ENCODE results near the gene TRIO. TPM values are rescaled to one million over a fixed set of nuclear protein-coding genes. Genes with fewer than 3 reads are reported as not detected.

Gene TRIO
- polyA plus RNA-seq, 1 experiment, result 176 TPM

DNA sequence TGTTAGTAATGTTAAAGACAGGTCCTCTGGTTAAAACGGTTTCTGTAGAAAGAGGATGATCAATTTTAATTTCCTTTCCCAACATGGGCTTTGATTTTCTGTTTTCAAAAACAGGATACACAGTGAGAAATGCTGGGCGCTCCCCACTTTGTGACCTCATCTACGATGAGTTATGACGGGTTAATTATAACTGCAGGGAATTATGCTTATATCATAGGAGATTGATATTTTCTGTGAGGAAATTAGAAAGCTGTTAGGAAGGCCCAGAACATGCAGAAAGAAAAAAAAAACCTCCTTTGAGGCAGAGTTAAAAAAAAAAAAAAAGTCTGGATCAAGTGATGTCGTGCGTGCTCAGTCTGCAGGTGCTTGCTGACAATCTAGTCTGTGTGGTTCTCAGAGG, 261.6 kb downstream of the TRIO start:
- TF ChIP-seq, protein P1, sequence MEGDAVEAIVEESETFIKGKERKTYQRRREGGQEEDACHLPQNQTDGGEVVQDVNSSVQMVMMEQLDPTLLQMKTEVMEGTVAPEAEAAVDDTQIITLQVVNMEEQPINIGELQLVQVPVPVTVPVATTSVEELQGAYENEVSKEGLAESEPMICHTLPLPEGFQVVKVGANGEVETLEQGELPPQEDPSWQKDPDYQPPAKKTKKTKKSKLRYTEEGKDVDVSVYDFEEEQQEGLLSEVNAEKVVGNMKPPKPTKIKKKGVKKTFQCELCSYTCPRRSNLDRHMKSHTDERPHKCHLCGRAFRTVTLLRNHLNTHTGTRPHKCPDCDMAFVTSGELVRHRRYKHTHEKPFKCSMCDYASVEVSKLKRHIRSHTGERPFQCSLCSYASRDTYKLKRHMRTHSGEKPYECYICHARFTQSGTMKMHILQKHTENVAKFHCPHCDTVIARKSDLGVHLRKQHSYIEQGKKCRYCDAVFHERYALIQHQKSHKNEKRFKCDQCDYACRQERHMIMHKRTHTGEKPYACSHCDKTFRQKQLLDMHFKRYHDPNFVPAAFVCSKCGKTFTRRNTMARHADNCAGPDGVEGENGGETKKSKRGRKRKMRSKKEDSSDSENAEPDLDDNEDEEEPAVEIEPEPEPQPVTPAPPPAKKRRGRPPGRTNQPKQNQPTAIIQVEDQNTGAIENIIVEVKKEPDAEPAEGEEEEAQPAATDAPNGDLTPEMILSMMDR (IDR thresholded peaks at IDR 0.05; ENCODE audit: insufficient read depth, low read depth, low read length), result no peak
- no peak for DNase-seq (ENCODE audit: low read depth)
- ChIA-PET CTCF (no interaction called here), POLR2A (no interaction called here)
- no peaks in the 10 kb centered on the region for H3K27me3 ChIP-seq (ENCODE audit: control insufficient read depth, insufficient read depth, low read length)
- H3K36me3 ChIP-seq (ENCODE audit: control insufficient read depth, insufficient read depth, low read length), result peaks cover 13% of the 10 kb centered on the region
- H3K4me3 ChIP-seq (ENCODE audit: low read depth, low read length), result no peak overlapping the region

DNA sequence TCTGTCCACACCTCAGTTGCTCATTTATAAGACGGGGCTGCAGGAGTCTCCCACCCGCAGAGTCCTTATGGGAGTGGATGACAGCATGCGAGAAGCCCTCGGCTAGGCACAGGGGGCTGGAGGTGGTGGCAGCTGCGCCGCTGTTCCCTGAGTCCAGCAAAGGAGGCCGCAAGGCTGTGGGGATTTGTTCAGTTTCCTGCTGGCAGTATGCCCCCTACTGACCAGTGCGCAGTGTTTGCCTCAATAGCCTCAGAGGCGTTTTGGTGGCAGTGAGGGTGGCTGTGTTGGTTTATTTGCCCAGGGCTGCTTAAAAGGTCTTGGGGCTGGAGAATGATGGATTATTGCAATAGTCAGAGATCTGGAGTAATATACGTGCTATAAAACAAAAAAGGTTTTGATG, 262.1 kb downstream of the TRIO start:
- Histone ChIP-seq H3K4me3 (ENCODE audit: low read depth, low read length) (no peak overlapping the region), H3K27me3 (ENCODE audit: control insufficient read depth, insufficient read depth, low read length) (no peaks in the 10 kb centered on the region), H3K36me3 (ENCODE audit: control insufficient read depth, insufficient read depth, low read length) (peaks cover 15% of the 10 kb centered on the region)
- no peak for DNase-seq (ENCODE audit: low read depth)
- CTCF ChIA-PET, result no interaction called here
- POLR2A ChIA-PET, result no interaction called here
- TF ChIP-seq, protein P1 (IDR thresholded peaks at IDR 0.05; ENCODE audit: insufficient read depth, low read depth, low read length), result peak; percentile 23; the same call in 1 of the 2 replicates

DNA sequence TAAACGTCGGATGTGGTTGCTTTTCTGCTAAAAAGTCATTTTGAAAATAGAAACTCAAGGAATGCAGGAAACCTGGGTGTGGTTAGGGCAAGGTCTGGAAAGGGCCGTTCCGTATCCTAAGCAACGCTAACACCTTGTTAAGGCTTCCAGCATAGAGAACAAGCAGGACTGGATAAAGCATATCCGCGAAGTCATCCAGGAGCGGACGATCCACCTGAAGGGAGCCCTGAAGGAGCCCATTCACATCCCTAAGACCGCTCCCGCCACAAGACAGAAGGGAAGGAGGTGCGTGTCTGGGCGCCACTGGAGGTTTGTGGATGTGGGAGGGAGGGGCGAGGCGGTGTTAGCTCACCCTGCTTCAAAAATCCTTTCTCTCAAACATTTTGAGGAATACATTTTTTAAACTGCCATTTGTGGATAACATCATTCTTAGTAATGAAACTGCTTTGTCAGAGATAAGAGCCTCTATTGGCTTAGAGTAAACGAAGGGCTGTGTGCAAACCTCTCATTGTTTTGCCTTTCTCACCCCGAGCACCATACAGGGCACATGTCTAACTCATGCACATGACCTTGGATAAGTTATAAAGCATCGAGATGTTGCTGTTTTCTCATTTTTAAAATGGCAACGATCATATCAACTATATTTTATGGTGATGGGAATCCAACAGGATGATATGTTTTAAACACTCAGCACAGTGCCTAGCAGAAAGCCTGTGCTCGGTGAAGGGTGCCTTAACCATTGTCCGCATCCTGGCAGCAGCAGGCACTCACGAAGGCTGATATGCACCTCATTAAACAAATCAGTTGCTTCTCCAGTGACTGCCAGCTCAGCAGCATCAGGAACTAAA, 262.8 kb downstream of the TRIO start:
- peaks cover 15% of the 10 kb centered on the region for H3K36me3 ChIP-seq (ENCODE audit: control insufficient read depth, insufficient read depth, low read length)
- ChIA-PET CTCF (no interaction called here), POLR2A (no interaction called here)
- no peak for DNase-seq (ENCODE audit: low read depth)
- H3K4me3 ChIP-seq (ENCODE audit: low read depth, low read length), result no peak overlapping the region
- TF ChIP-seq, protein P1 (IDR thresholded peaks at IDR 0.05; ENCODE audit: insufficient read depth, low read depth, low read length), result no peak
- H3K27me3 ChIP-seq (ENCODE audit: control insufficient read depth, insufficient read depth, low read length), result no peaks in the 10 kb centered on the region

DNA sequence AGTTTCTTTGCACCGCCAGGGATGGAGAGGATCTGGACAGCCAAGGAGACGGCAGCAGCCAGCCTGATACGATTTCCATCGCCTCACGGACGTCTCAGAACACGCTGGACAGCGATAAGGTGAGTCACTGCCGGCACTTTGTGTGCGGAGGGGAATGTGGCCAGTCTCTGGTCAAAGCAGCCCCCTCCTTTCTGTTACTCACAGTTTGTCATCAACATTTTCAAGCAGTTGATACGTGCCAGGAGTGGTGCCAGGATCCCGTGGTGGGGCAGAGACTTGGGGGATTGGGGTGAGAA, 263.4 kb downstream of the TRIO start:
- ChIA-PET CTCF (no interaction called here), POLR2A (no interaction called here)
- no peaks in the 10 kb centered on the region for H3K27me3 ChIP-seq (ENCODE audit: control insufficient read depth, insufficient read depth, low read length)
- peaks cover 15% of the 10 kb centered on the region for H3K36me3 ChIP-seq (ENCODE audit: control insufficient read depth, insufficient read depth, low read length)
- DNase-seq (ENCODE audit: low read depth), result peak; percentile 39
- no peak overlapping the region for H3K4me3 ChIP-seq (ENCODE audit: low read depth, low read length)
- TF ChIP-seq, protein P1 (IDR thresholded peaks at IDR 0.05; ENCODE audit: insufficient read depth, low read depth, low read length), result no peak

DNA sequence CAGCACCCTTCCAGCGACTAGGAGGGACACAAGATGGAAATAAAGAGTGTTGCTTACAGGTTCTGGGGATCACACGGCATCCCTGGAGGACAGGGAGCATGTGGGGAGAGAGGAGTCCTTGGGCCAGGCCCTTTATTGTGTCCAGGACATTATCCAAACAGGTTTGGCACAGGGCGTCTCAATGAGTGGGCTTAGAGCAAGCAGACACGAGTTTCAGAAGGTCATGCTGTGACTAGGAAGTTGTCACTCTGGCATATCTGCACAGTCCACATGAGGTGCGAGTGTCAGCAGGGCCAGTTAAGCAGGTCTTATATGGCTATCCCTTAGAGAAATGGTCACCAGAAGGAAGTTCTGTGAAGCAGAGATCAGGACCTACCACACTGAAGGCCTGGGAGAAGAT, 263.9 kb downstream of the TRIO start:
- peaks cover 14% of the 10 kb centered on the region for H3K36me3 ChIP-seq (ENCODE audit: control insufficient read depth, insufficient read depth, low read length)
- CTCF ChIA-PET, result interaction anchor here (1.1 kb wide), 1 partner anchor 13 kb away, joined by 3 read pairs; no protein-coding TSS in a partner anchor
- POLR2A ChIA-PET, result no interaction called here
- DNase-seq (ENCODE audit: low read depth), result no peak
- TF ChIP-seq, protein P1 (IDR thresholded peaks at IDR 0.05; ENCODE audit: insufficient read depth, low read depth, low read length), result no peak
- H3K27me3 ChIP-seq (ENCODE audit: control insufficient read depth, insufficient read depth, low read length), result no peaks in the 10 kb centered on the region
- no peak overlapping the region for H3K4me3 ChIP-seq (ENCODE audit: low read depth, low read length)

All from BJ (cell line).